ENCODE data around the gene DNAJC22.
A peak's percentile ranks its signal among the peaks of the same experiment; 100 is the strongest.

DNAJC22 gene

GRCh38 chr12:49341777-49342065 is 5.0 kb upstream of the DNAJC22 start:
- Histone ChIP-seq H3K36me3 (ENCODE audit: low read depth) (no peaks in the 10 kb centered on the region), H3K9me3 (ENCODE audit: severe bottlenecking) (no peaks in the 10 kb centered on the region), H3K4me1 (ENCODE audit: insufficient read depth, poor library complexity, severe bottlenecking) (peaks cover 4% of the 10 kb centered on the region), H3K4me3 (ENCODE audit: severe bottlenecking) (no peak overlapping the region), H3K27ac (ENCODE audit: poor library complexity, severe bottlenecking) (no peak overlapping the region), H3K27me3 (ENCODE audit: insufficient read depth, poor library complexity, severe bottlenecking) (peaks cover 48% of the 10 kb centered on the region)
- ATAC-seq (ENCODE audit: low read depth) (no peak), DNase-seq (ENCODE audit: low spot score) (peak; percentile 55)
- TF ChIP-seq CTCF (IDR thresholded peaks at IDR 0.05; ENCODE audit: poor library complexity, severe bottlenecking) = no peak

- Histone ChIP-seq H3K36me3 (ENCODE audit: low read depth) (no peaks in the 10 kb centered on the region), H3K9me3 (ENCODE audit: severe bottlenecking) (no peaks in the 10 kb centered on the region), H3K4me1 (ENCODE audit: insufficient read depth, poor library complexity, severe bottlenecking) (peaks cover 10% of the 10 kb centered on the region), H3K27ac (ENCODE audit: poor library complexity, severe bottlenecking) (no peak overlapping the region), H3K4me3 (ENCODE audit: severe bottlenecking) (peak overlapping the region; percentile 9), H3K27me3 (ENCODE audit: insufficient read depth, poor library complexity, severe bottlenecking) (peaks cover 51% of the 10 kb centered on the region)
- peak; percentile 66 for DNase-seq (ENCODE audit: low spot score)
- peak; percentile 85 for TF ChIP-seq CTCF (IDR thresholded peaks at IDR 0.05; ENCODE audit: poor library complexity, severe bottlenecking)
- ATAC-seq (ENCODE audit: low read depth) = peak; percentile 27; the same call in 2 of the 3 replicates
Observed at GRCh38 chr12:49342066-49342913, 4.4 kb upstream of the DNAJC22 start.

- no peak for DNase-seq (ENCODE audit: low spot score)
- no peaks in the 10 kb centered on the region for H3K36me3 ChIP-seq (ENCODE audit: low read depth)
- H3K27ac ChIP-seq (ENCODE audit: poor library complexity, severe bottlenecking) = no peak overlapping the region
- no peak overlapping the region for H3K4me3 ChIP-seq (ENCODE audit: severe bottlenecking)
- H3K9me3 ChIP-seq (ENCODE audit: severe bottlenecking) = no peaks in the 10 kb centered on the region
- H3K27me3 ChIP-seq (ENCODE audit: insufficient read depth, poor library complexity, severe bottlenecking) = peaks cover 55% of the 10 kb centered on the region
- peaks cover 13% of the 10 kb centered on the region for H3K4me1 ChIP-seq (ENCODE audit: insufficient read depth, poor library complexity, severe bottlenecking)
- no peak for ATAC-seq (ENCODE audit: low read depth)
- no peak for TF ChIP-seq CTCF (IDR thresholded peaks at IDR 0.05; ENCODE audit: poor library complexity, severe bottlenecking)
Observed at GRCh38 chr12:49342914-49343731, 3.6 kb upstream of the DNAJC22 start.

- Histone ChIP-seq H3K36me3 (ENCODE audit: low read depth) (no peaks in the 10 kb centered on the region), H3K27me3 (ENCODE audit: insufficient read depth, poor library complexity, severe bottlenecking) (peaks cover 55% of the 10 kb centered on the region), H3K9me3 (ENCODE audit: severe bottlenecking) (no peaks in the 10 kb centered on the region), H3K27ac (ENCODE audit: poor library complexity, severe bottlenecking) (no peak overlapping the region), H3K4me3 (ENCODE audit: severe bottlenecking) (no peak overlapping the region), H3K4me1 (ENCODE audit: insufficient read depth, poor library complexity, severe bottlenecking) (peaks cover 13% of the 10 kb centered on the region)
- DNase-seq (ENCODE audit: low spot score) (peak; percentile 37), ATAC-seq (ENCODE audit: low read depth) (no peak)
- no peak for TF ChIP-seq CTCF (IDR thresholded peaks at IDR 0.05; ENCODE audit: poor library complexity, severe bottlenecking)
Observed at GRCh38 chr12:49344486-49345050, 2.1 kb upstream of the DNAJC22 start.
